Measurements from ENCODE around the gene TUBAL3. TPM values are rescaled to one million over a fixed set of nuclear protein-coding genes. Genes with fewer than 3 reads are reported as not detected.

TUBAL3 gene
- total RNA-seq, 1 experiment from 2014 or later: 0.98 TPM

GRCh38 chr10:5440206-5440605 is 35.6 kb upstream of the TUBAL3 start:
- intact Hi-C loops (cut with micrococcal nuclease): loop anchor here (5.0 kb wide), 1 partner anchor 432 kb away; no protein-coding TSS in a partner anchor
- Histone ChIP-seq H3K9me3 (ENCODE audit: control insufficient read depth in 1 of 2, insufficient read depth in 1 of 2, low read depth in 1 of 2, low read length in 2 of 2) (no peaks in the 10 kb centered on the region), H3K9ac (ENCODE audit: low read length) (no peak overlapping the region), H3K27me3 (ENCODE audit: insufficient read depth, low read length) (no peaks in the 10 kb centered on the region), H3K4me1 (ENCODE audit: control insufficient read depth in 1 of 2, insufficient read depth in 2 of 2, low read length in 2 of 2) (peaks cover 0 to 1% of the 10 kb centered on the region in 2 experiments; a peak in 2 of 4 replicates), H3K4me2 (ENCODE audit: low read length) (no peak overlapping the region), H3K79me2 (ENCODE audit: insufficient read depth, low read length) (peaks cover 59% of the 10 kb centered on the region), H3K9me2 (ENCODE audit: insufficient read depth) (no peaks in the 10 kb centered on the region), H4K20me1 (ENCODE audit: insufficient read depth) (peaks cover 6% of the 10 kb centered on the region; the same call in 1 of the 2 replicates), H3K4me3 (replicated peaks in 1 of 2; ENCODE audit: low read depth in 1 of 2, low read length in 2 of 2) (no peak overlapping the region), H3K36me3 (ENCODE audit: control insufficient read depth in 1 of 2, insufficient read depth in 2 of 2, low read length in 2 of 2) (no peaks in the 10 kb centered on the region), H2AFZ (ENCODE audit: low read depth, low read length, poor library complexity, severe bottlenecking) (no peak overlapping the region), H3K27ac (ENCODE audit: low read depth, low read length) (no peak overlapping the region)
- ATAC-seq (no peak), DNase-seq (ENCODE audit: low read depth, low spot score) (no peak)
- BruUV-seq (replicated peaks): no TSS peak
- POLR2A ChIA-PET: no interaction called here
- no peak for TF ChIP-seq RAD21 (IDR thresholded peaks at IDR 0.05; ENCODE audit: low read depth)
- TF ChIP-seq POLR2A (IDR thresholded peaks at IDR 0.05; ENCODE audit: borderline replicate concordance, extremely low read depth, insufficient read depth, insufficient read length): no peak
- TF ChIP-seq ZNF274 (IDR thresholded peaks at IDR 0.05; ENCODE audit: low read depth, low read length): no peak
- no peak for TF ChIP-seq EZH2phosphoT487 (IDR thresholded peaks at IDR 0.05; ENCODE audit: borderline replicate concordance)
- TF ChIP-seq EGR1 (IDR thresholded peaks at IDR 0.05; ENCODE audit: low read depth): no peak
- TF ChIP-seq REST (IDR thresholded peaks at IDR 0.05; ENCODE audit: low read depth): no peak
- no peak for TF ChIP-seq ZBTB33 (IDR thresholded peaks at IDR 0.05; ENCODE audit: extremely low read depth, insufficient replicate concordance, low read length)
- no peak for TF ChIP-seq JUND (IDR thresholded peaks at IDR 0.05)
- TF ChIP-seq YY1 (IDR thresholded peaks at IDR 0.05; ENCODE audit: extremely low read depth, insufficient replicate concordance, low read depth, low read length): no peak
- no peak for TF ChIP-seq SIN3A (IDR thresholded peaks at IDR 0.05; ENCODE audit: low read depth)
- no peak for TF ChIP-seq SRF (IDR thresholded peaks at IDR 0.05; ENCODE audit: low read depth)
- no peak for TF ChIP-seq CBX3 (IDR thresholded peaks at IDR 0.05; ENCODE audit: low read depth)
- no peak for TF ChIP-seq MAX (IDR thresholded peaks at IDR 0.05)
- no peak for TF ChIP-seq FOSL1 (IDR thresholded peaks at IDR 0.05; ENCODE audit: low read depth)
- no peak for TF ChIP-seq EZH2 (IDR thresholded peaks at IDR 0.05)
- CTCF ChIA-PET: no interaction called here
- RAD21 ChIA-PET (ENCODE audit: low non-redundant PET in 1 of 2, low total read pairs in 2 of 2, uncharacterized antibody in 2 of 2, unreplicated experiment in 2 of 2): interaction anchor here (1.1 kb wide), 2 partner anchors 183 kb away, joined by 5 read pairs; no protein-coding TSS in a partner anchor

Measured in HCT116 (cell line).